HG02852 (cell line): ENCODE results near the gene INSM2.

Source experiments
- ATAC-seq: cut with Tn5 transposase; IDR thresholded peaks from one replicate; pipeline ENCODE4 v1.9.1; 2021; ENCODE audit warnings: mild to moderate bottlenecking, moderate library complexity; ENCODE audit not compliant: unreplicated experiment

Gene INSM2

DNA sequence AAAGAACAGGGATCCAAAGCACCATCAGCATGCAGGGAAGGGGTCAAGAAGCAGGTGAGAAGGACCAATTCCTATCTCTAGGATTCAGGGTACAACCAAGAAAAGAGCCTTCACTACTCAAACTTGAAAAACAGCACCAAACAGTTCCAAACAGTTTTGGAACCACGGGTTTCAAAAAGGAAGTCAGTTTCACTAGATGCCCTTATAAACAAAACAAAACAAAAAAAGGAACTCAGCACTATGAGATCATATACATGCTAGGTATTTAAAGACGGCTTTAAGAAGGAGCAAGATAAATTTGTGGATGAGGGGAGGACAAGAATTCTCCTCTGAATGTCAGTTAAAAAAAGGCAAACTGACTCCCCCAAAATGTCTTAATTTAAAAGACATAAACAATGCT, 6.0 kb downstream of the INSM2 start:
- ATAC-seq = no peak

DNA sequence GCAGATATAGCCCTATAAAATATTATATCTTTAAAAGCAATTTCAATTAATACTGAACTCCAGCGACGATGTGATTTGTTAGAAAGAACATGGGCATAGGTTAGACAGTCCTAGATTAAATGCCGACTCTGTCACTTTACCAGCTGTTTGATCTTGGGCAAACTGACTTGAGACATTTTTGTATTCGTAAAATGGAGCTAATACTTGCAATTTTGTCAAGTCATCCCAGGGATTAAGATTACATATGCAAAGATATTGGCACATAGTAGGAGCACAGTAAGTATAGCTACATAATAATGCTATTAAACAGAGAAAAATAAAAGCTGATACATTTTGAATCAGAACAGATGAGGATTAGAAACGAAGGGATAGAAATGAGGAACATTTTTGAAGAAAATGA, 9.0 kb downstream of the INSM2 start:
- no peak for ATAC-seq

- ATAC-seq = no peak
Observed at GRCh38 chr14:35549551-35549950, 15.6 kb downstream of the INSM2 start.

GRCh38 chr14:35551081-35551480, 17.1 kb downstream of the INSM2 start:
- no peak for ATAC-seq

DNA sequence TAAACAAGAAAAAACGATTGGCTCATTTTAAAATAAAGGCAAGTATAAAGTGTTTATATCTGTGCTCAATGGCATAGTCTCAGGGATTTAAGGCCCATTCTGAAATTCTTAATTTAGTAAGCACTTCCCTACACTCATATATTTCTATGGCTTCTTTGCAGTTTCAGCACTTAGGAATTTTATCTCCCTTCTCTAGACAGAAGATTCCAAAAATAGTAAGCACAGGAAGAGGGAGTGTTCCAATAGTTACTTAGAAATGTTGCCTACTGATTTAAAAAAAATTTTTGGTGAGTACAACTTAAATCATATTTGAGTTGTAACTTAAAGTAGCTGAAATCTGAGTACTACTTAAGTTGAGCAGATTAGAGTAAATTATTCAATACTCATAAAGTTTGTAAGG, 19.8 kb downstream of the INSM2 start:
- ATAC-seq = no peak

GRCh38 chr14:35556548-35556947, 22.6 kb downstream of the INSM2 start:
- ATAC-seq = no peak

- no peak for ATAC-seq
Observed at GRCh38 chr14:35557221-35557747, 23.3 kb downstream of the INSM2 start.

GRCh38 chr14:35558680-35559079, 24.7 kb downstream of the INSM2 start:
- no peak for ATAC-seq

GRCh38 chr14:35565871-35566464, 32.0 kb downstream of the INSM2 start:
- no peak for ATAC-seq

DNA sequence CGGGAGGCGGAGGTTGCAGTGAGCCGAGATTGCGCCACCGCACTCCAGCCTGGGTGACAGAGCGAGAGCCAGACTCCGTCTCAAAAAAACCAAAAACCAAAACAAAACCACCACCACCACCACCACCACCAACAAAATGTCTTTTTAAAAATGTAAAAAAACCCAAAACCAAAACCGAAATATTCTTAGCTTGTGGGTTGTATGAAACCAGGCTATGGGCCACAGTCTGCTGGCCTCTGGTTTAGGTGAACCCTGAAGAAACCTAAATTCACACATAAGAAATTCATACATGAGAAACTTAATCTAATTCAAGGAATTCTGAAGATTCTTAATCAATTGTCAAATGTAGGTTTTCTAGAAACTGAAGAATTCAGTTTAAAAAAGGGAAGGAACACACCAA, 37.6 kb downstream of the INSM2 start:
- ATAC-seq = no peak

- ATAC-seq = no peak
Observed at GRCh38 chr14:35573911-35574310, 39.9 kb downstream of the INSM2 start.

DNA sequence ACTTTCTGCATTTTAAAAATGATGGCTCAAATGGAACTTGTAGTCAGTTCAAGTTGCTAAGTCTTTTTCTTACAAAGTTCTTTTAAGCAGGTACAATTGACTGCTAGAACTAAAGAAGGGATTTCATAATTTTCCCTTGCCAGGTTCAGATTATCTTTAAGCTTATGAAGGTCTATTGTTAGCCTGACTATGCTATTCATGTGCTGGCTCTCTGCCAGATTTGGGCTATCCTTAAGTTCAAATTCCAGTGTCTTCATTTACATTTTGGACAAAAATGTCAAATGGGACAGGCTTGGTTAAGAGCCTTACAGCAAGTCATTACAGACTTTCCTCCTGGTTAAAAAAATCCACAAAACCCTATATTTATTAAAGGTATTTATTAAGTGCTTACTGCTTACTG, 42.3 kb downstream of the INSM2 start:
- ATAC-seq = no peak

- ATAC-seq = no peak
Observed at GRCh38 chr14:35576856-35577255, 42.9 kb downstream of the INSM2 start.

- no peak for ATAC-seq
Observed at GRCh38 chr14:35578135-35578534, 44.2 kb downstream of the INSM2 start.

- no peak for ATAC-seq
Observed at GRCh38 chr14:35578639-35579038, 44.7 kb downstream of the INSM2 start.
